GM04504 (cell line): Measurements from ENCODE around the gene GRM3.

Experiments used
- DNase-seq: peaks from one replicate; pipeline ENCODE4 v3.0.0-alpha.2; 2012; ENCODE audit warnings: low read depth

GRM3 gene

DNA sequence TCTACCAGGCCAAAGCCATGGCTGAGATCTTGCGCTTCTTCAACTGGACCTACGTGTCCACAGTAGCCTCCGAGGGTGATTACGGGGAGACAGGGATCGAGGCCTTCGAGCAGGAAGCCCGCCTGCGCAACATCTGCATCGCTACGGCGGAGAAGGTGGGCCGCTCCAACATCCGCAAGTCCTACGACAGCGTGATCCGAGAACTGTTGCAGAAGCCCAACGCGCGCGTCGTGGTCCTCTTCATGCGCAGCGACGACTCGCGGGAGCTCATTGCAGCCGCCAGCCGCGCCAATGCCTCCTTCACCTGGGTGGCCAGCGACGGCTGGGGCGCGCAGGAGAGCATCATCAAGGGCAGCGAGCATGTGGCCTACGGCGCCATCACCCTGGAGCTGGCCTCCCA lies 142.7 kb downstream of the GRM3 start:
- DNase-seq, result no peak

DNA sequence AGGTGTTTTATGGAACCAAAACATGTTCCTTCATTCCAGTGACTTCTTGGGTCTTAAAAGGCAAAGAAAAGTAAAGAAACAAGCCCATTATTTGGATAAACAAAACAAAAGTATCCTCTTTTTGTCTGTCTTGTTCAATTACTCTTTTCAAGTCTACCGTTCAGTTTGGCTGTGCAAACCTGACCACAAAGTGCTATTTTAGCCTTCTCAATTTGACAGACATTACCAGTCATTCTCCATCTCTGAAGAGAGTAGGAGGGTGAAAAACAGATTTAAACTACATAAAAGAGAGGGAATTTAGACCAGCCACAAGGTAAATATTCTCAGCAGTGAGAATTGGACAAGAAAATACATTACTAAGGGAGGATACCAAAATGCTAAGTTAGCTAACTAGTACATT lies 145.2 kb downstream of the GRM3 start:
- DNase-seq, result no peak

DNA sequence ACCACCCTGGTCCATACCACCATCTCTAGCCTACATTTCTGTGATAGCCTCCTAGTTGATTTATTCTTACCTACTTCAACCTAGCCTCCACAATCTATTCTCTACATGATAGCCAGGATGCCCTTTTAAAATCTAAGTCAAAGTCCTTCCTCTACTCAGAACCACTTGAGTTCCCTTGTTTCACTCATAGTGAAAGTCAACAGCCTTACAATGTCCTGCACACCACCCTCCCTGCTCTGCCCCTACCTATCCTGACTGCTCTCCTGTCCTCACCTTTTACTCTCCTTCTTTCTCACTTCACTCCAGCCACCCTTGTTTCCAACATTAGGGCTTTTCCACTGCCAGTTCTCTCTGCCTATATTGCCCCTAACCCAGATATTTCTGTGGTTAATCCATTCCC lies 146.7 kb downstream of the GRM3 start:
- DNase-seq, result no peak

GRCh38 chr7:86792260-86792659 lies 148.6 kb downstream of the GRM3 start:
- no peak for DNase-seq

DNA sequence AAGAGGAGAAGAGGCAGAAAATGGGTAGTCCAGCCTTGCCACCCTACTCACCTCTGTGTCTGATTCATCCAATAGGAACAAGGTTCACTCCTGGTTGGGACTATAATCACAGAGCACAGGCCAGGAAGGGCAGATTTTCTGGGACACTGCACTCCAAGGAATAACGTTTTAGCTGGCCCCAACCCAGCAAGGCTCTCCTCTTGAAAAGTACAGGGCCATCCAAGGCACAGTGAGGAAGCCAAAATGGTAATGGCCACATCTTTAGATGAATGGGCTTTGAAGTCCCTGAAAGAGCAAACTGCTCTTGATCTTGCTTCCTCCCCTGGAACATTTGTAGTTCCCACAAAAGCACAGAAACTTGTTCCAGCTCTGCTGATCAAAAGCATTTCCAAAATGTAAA lies 149.4 kb downstream of the GRM3 start:
- no peak for DNase-seq

GRCh38 chr7:86814661-86815379 lies 171.1 kb downstream of the GRM3 start:
- DNase-seq, result no peak

DNA sequence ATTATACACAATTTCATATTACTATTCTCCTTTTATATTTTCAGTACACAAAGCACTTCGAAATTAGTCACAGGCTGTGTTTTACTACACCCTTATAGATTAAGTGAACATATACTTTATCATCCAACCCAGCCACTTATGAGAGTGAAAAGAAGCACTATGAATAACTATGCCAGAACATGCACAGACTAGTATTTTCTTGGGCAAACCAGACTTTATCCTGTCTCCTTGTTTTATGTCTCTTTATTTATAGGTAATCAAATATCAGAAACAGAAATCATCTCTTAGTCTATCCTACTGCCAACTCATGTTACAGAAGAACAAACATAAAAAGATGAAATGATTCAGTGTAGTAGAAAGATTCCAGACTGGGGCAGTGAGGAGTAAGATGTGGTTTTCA lies 171.8 kb downstream of the GRM3 start:
- no peak for DNase-seq

DNA sequence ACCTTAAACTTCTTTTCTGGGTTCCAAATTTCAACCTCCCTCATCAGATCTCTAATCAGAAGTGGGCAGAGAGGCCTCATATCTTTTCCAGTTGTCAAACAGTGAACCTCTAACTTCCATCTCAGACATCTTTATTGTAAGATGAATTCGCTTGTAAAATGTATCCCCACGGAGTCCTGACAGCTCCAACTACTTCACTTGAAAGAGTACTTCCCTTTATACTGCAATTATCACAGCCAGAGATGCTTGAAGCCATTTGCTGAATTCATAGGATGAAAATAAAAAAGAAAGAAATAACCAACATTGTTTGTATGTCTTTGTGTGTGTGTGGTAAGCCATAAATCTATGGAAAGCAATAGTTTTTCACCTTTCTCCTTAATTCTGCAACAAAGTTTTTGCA lies 175.2 kb downstream of the GRM3 start:
- no peak for DNase-seq

- no peak for DNase-seq
Measured at GRCh38 chr7:86823769-86824168, 180.1 kb downstream of the GRM3 start.

- DNase-seq, result no peak
Measured at GRCh38 chr7:86825264-86825663, 181.6 kb downstream of the GRM3 start.

GRCh38 chr7:86826948-86827347 lies 183.2 kb downstream of the GRM3 start:
- DNase-seq, result no peak

DNA sequence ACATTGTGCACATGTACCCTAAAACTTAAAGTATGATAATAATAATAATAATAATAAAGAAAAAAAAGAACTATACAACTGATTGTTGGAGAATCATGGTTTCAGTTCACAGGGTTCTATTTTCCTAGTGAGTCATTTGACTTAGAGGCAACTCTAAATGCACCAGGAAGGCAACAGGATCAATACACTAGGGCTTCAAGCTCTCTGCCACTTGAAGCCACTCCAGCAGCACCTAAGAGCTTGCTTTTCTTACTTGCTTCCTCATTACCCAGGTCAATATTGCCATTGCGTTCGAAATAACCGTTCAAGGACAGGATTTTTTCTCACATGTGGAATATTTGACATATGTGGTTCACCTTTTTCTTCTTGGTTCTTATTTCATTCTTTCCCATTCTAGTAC lies 189.7 kb downstream of the GRM3 start:
- DNase-seq, result no peak

- DNase-seq, result no peak
Measured at GRCh38 chr7:86837235-86837634, 193.5 kb downstream of the GRM3 start.

DNA sequence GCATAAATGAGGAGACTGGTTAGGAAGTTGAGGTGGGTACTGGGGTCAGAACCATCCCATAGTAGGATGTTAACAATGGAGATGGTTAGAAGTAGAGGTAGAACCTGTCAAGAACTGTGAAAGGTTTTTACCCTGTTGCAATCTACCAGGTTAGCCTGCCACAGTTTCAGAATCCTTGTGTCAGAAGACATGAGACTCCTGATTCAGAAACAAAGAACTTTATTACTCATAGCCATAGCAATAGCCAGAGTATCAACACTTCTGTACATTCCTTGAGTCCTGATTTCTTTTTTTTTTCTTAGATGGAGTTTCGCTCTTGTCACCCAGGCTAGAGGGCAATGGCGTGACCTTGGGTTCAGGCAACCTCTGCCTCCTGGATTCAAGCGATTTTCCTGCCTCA lies 200.9 kb downstream of the GRM3 start:
- no peak for DNase-seq

DNA sequence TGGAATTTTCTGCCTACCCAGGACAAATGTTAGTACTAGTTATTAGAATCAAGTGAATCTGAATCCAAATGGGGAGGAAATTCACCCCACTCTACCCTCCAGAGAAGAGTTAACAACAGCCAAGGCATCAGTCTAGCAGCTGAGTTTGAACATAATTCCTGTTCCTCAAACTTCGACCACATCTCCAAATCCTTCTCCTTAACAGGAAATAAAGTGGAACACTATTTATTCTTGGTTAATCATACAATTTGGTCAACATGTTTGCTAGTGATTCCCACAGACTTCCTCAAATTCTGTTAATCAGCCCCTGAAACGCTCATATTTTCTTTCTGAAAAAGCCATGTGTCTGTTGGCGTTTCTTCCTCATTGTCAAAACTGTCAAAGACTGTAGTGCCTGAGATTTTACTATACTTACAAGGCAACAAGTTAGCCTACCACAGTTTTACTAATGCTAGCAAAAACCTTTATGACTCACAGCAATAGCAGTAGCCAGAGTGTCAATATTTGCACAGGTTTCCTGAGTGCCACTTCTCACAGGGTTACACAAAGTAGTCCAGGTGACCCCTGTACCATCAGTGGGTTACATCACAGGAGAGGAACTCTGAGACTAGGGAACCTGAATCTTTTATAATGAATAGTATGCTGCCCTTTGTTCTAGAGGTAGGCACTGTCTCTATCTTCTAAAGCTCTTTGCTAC lies 202.9 kb downstream of the GRM3 start:
- no peak for DNase-seq

GRCh38 chr7:86848226-86848625 lies 204.5 kb downstream of the GRM3 start:
- no peak for DNase-seq

- DNase-seq, result no peak
Measured at GRCh38 chr7:86851566-86851965, 207.9 kb downstream of the GRM3 start.

GRCh38 chr7:86863452-86863851 lies 219.7 kb downstream of the GRM3 start:
- no peak for DNase-seq

- no peak for DNase-seq
Measured at GRCh38 chr7:86867163-86867762, 223.6 kb downstream of the GRM3 start.

- DNase-seq, result no peak
Measured at GRCh38 chr7:86876146-86876545, 232.4 kb downstream of the GRM3 start.

DNA sequence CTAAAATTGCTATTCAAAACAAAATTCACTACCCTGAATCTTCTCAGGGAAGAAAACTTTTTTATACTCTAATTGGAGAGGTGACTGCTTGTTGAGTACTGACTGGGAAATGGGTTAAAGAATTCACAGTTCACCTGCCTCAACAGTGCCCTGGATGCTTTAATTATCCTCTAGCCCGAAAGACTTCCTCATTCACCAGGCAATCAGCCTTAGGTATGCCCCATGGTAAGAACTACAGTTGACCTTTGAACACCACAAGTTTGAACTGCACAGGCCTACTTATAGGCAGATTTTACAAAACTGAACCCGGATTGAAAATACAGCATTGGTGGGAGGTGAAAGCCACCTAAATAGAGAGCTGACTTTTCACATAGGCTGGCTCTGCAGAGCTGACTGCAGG lies 240.4 kb downstream of the GRM3 start:
- DNase-seq, result no peak

GRCh38 chr7:86889501-86889900 lies 245.8 kb downstream of the GRM3 start:
- DNase-seq, result no peak

DNA sequence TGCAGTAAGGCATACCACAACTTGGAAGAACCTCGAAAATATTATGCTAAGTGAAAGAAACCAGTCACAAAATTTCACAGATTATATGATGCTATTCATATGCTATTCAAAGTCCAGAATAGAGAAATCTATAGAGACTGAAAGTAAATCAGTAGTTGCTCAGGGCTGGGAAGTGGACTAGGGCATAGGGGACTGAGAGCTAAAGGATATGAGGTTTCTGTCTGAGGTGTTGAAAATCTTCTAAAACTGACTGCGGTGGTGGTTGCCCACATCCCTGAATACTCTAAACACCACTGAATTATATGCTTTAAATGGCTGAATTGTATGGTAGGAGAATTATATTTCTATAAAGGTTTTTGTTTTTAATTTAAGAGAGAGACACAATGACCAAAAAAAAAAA lies 254.5 kb downstream of the GRM3 start:
- no peak for DNase-seq

DNA sequence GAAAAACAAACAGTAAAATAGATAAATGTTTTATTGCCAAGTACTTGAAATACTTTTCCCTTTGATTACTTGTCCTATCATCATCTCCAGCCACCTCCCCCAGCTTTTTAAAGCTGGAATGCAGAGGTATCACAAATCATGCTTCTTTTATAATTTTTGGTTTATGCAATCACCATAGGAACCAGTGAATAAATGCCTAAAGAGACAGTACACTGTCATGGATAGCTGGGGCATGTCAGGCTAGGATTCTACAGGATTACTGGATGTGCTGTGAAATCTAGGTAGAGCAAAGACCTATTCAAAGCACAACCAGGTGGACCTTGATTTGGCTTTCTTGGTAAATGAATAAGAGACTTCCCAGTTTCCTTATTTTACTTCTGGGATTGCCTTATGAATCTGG lies 257.2 kb downstream of the GRM3 start:
- DNase-seq, result no peak
